ENCODE measurements around the gene GAS5.

GAS5 gene

GRCh38 chr1:173824315-173825081, 43.3 kb downstream of the GAS5 start, which contains the start of the genes CENPL and DARS2:
TSS of gene CENPL (minus strand) at chr1:173824883. CDS start at chr1:173811299, 13,584 bp downstream.
TSS of gene DARS2 (plus strand) at chr1:173824673. CDS start at chr1:173825230, 557 bp downstream.
- DNase-seq (ENCODE audit: low read depth in 2 of 2) = peak; percentile 66 to 70

GRCh38 chr1:173823781-173824314, 43.9 kb downstream of the GAS5 start:
- DNase-seq (ENCODE audit: low read depth in 2 of 2) = no peak

- no peak for DNase-seq (ENCODE audit: low read depth in 2 of 2)
Observed at GRCh38 chr1:173821680-173822079, 46.1 kb downstream of the GAS5 start.

GRCh38 chr1:173818459-173818858, 49.3 kb downstream of the GAS5 start:
- no peak for DNase-seq (ENCODE audit: low read depth in 2 of 2)

Data from stimulated activated CD4-positive, alpha-beta T cell treated with anti-CD3 and anti-CD28 coated beads, Interleukin-1b, Interleukin-23, amount 100 ng/mL, for 1 hour (primary cell).